ENCODE measurements around the gene PCDH8.

Gene PCDH8

GRCh38 chr13:52847322-52847681 lies 1.1 kb downstream of the PCDH8 start:
- DNase-seq (ENCODE audit: low spot score) = no peak
- CTCF ChIA-PET = interaction anchor here (0.5 to 2.4 kb wide), 7 partner anchors 14 to 446 kb away, joined by 3 to 15 read pairs (median 4); no protein-coding TSS in a partner anchor
- TF ChIP-seq CTCF (conservative IDR thresholded peaks at IDR 0.05; ENCODE audit: low read depth) = no peak
- POLR2A ChIA-PET (ENCODE audit: low non-redundant PET) = no interaction called here
- H3K27ac ChIP-seq = no peak overlapping the region

GRCh38 chr13:52846567-52847321 lies 1.7 kb downstream of the PCDH8 start:
- TF ChIP-seq CTCF (conservative IDR thresholded peaks at IDR 0.05; ENCODE audit: low read depth) = no peak
- ChIA-PET CTCF (interaction anchor here (0.5 to 2.4 kb wide), 13 partner anchors 15 to 446 kb away, joined by 3 to 15 read pairs (median 4); no protein-coding TSS in a partner anchor), POLR2A (ENCODE audit: low non-redundant PET) (no interaction called here)
- peak; percentile 32 for DNase-seq (ENCODE audit: low spot score)
- H3K27ac ChIP-seq = no peak overlapping the region

GRCh38 chr13:52845766-52846566 lies 2.5 kb downstream of the PCDH8 start:
- no peak for TF ChIP-seq CTCF (conservative IDR thresholded peaks at IDR 0.05; ENCODE audit: low read depth)
- CTCF ChIA-PET = interaction anchor here (0.6 to 2.4 kb wide), 12 partner anchors 15 to 356 kb away, joined by 3 to 15 read pairs (median 4); no protein-coding TSS in a partner anchor
- H3K27ac ChIP-seq = no peak overlapping the region
- peak; percentile 8 for DNase-seq (ENCODE audit: low spot score)
- POLR2A ChIA-PET (ENCODE audit: low non-redundant PET) = no interaction called here

GRCh38 chr13:52845334-52845761 lies 3.1 kb downstream of the PCDH8 start:
- peak; percentile 14 for DNase-seq (ENCODE audit: low spot score)
- ChIA-PET CTCF (interaction anchor here (0.5 to 2.4 kb wide), 7 partner anchors 16 to 357 kb away, joined by 3 to 15 read pairs (median 3); no protein-coding TSS in a partner anchor), POLR2A (ENCODE audit: low non-redundant PET) (no interaction called here)
- no peak overlapping the region for H3K27ac ChIP-seq
- no peak for TF ChIP-seq CTCF (conservative IDR thresholded peaks at IDR 0.05; ENCODE audit: low read depth)

GRCh38 chr13:52844836-52845235 lies 3.6 kb downstream of the PCDH8 start:
- ChIA-PET CTCF (interaction anchor here (0.5 to 0.7 kb wide), 4 partner anchors 16 to 235 kb away, joined by 3 read pairs; no protein-coding TSS in a partner anchor), POLR2A (ENCODE audit: low non-redundant PET) (no interaction called here)
- no peak overlapping the region for H3K27ac ChIP-seq
- TF ChIP-seq CTCF (conservative IDR thresholded peaks at IDR 0.05; ENCODE audit: low read depth) = no peak
- DNase-seq (ENCODE audit: low spot score) = no peak

- no peak for TF ChIP-seq CTCF (conservative IDR thresholded peaks at IDR 0.05; ENCODE audit: low read depth)
- CTCF ChIA-PET = interaction anchor here (0.6 to 0.7 kb wide), 2 partner anchors 9 to 927 kb away, joined by 3 read pairs; no protein-coding TSS in a partner anchor
- no peak overlapping the region for H3K27ac ChIP-seq
- DNase-seq (ENCODE audit: low spot score) = no peak
- POLR2A ChIA-PET (ENCODE audit: low non-redundant PET) = no interaction called here
Observed at GRCh38 chr13:52842441-52842840, 6.0 kb downstream of the PCDH8 start.

Measured in RWPE1 (cell line).